Neural cell (in vitro differentiated cells): ENCODE data around the gene PHLDB1. TPM values are rescaled to one million over a fixed set of nuclear protein-coding genes. Genes with fewer than 3 reads are reported as not detected.
A peak's percentile ranks its signal among the peaks of the same experiment; 100 is the strongest.

Source experiments
- H2AFZ ChIP-seq: fragments of 200-600, 300-800 bp; sonication (generic), shearing (Covaris generic); 2 replicates; pipeline ENCODE4 v1.6.0; 2014; ENCODE audit warnings: low read depth, mild to moderate bottlenecking, antibody characterized with exemption, low read length, moderate library complexity
- H3F3A ChIP-seq: fragments of 200-600 bp; shearing (Covaris generic); 2 replicates; pipeline ENCODE4 v1.6.1; 2016; ENCODE audit warnings: mild to moderate bottlenecking, moderate library complexity, mixed read lengths, antibody characterized with exemption, low read length; ENCODE audit not compliant: insufficient read depth, poor library complexity, severe bottlenecking
- H3K27ac ChIP-seq: fragments of 200-600, 300-800 bp; sonication (generic), shearing (Covaris generic); 2 replicates; pipeline ENCODE4 v1.5.1; 2014; ENCODE audit warnings: mild to moderate bottlenecking, low read length, moderate library complexity
- H3K27me3 ChIP-seq: fragments of 300-800, 200-600 bp; sonication (generic), shearing (Covaris generic); 2 replicates; pipeline ENCODE4 v1.6.0; 2014; ENCODE audit warnings: mild to moderate bottlenecking, low read depth, low read length, moderate library complexity; ENCODE audit not compliant: insufficient read depth
- H3K36me3 ChIP-seq: fragments of 300-800, 200-600 bp; sonication (generic), shearing (Covaris generic); 2 replicates; pipeline ENCODE4 v1.5.1; 2014; ENCODE audit warnings: mild to moderate bottlenecking, antibody characterized with exemption, low read length, moderate library complexity; ENCODE audit not compliant: insufficient read depth
- H3K4me2 ChIP-seq: fragments of 300-800, 200-600 bp; sonication (generic), shearing (Covaris generic); 2 replicates; pipeline ENCODE4 v1.6.0; 2014; ENCODE audit warnings: mild to moderate bottlenecking, low read length
- H3K4me3 ChIP-seq: fragments of 300-800, 200-600 bp; sonication (generic), shearing (Covaris generic); 2 replicates; pipeline ENCODE4 v1.5.1; 2014; ENCODE audit warnings: mild to moderate bottlenecking, low read length, moderate library complexity
- H3K79me2 ChIP-seq: fragments of 200-600 bp; shearing (Covaris generic); replicated peaks from 2 replicates; pipeline ENCODE4 v1.6.0; 2014; ENCODE audit warnings: mild to moderate bottlenecking, low read length, moderate library complexity; ENCODE audit not compliant: insufficient read depth
- H3K9ac ChIP-seq: fragments of 300-800, 200-600 bp; sonication (generic), shearing (Covaris generic); 2 replicates; pipeline ENCODE4 v1.6.1; 2016; ENCODE audit warnings: mild to moderate bottlenecking, low read length, mixed read lengths
- H3K9me2 ChIP-seq: fragments of 200-600 bp; shearing (Covaris generic); 2 replicates; pipeline ENCODE4 v1.6.1; 2016; ENCODE audit warnings: mild to moderate bottlenecking, low read length, mixed read lengths; ENCODE audit not compliant: insufficient read depth
- H3K9me3 ChIP-seq: fragments of 200-600, 300-800 bp; sonication (generic), shearing (Covaris generic); 2 replicates; pipeline ENCODE4 v1.6.1; 2016; ENCODE audit warnings: mild to moderate bottlenecking, mixed run types, low read length, moderate library complexity, mixed read lengths
- H4K20me1 ChIP-seq: fragments of 200-600 bp; shearing (Covaris generic); 2 replicates; pipeline ENCODE4 v1.6.1; 2016; ENCODE audit warnings: mild to moderate bottlenecking, mixed run types; ENCODE audit not compliant: insufficient read depth
- EP300 ChIP-seq: fragments of 450-650 bp; conservative IDR thresholded peaks from 2 replicates; pipeline ENCODE4 v1.6.1; 2014; ENCODE audit warnings: antibody characterized with exemption, mild to moderate bottlenecking, moderate library complexity; ENCODE audit not compliant: poor library complexity, severe bottlenecking
- EZH2 ChIP-seq: fragments of 200-600, 300-800 bp; shearing (Covaris generic), sonication (generic); IDR thresholded peaks from 2 replicates; pipeline ENCODE4 v1.6.1; 2014; ENCODE audit warnings: antibody characterized with exemption, low read length, borderline replicate concordance, mild to moderate bottlenecking; ENCODE audit not compliant: insufficient read depth, poor library complexity, severe bottlenecking
- MXI1 ChIP-seq: fragments of 450-650 bp; conservative IDR thresholded peaks from 2 replicates; pipeline ENCODE4 v1.6.1; 2014; ENCODE audit warnings: antibody characterized with exemption, mild to moderate bottlenecking; ENCODE audit not compliant: poor library complexity, severe bottlenecking
- POLR2AphosphoS5 ChIP-seq: IDR thresholded peaks from 2 replicates; pipeline ENCODE4 v1.6.1; 2012
- RAD21 ChIP-seq: fragments of 450-650 bp; conservative IDR thresholded peaks from 2 replicates; pipeline ENCODE4 v1.6.1; 2014; ENCODE audit warnings: antibody characterized with exemption, mild to moderate bottlenecking, moderate library complexity
- SMC3 ChIP-seq: fragments of 450-650 bp; conservative IDR thresholded peaks from 2 replicates; pipeline ENCODE4 v1.6.1; 2014; ENCODE audit warnings: antibody characterized with exemption, mild to moderate bottlenecking, moderate library complexity; ENCODE audit not compliant: poor library complexity
- TAF1 ChIP-seq: IDR thresholded peaks from 2 replicates; pipeline ENCODE4 v1.6.1; 2012; ENCODE audit warnings: low read depth
- polyA plus RNA-seq: library from polyadenylated mRNA; depleted of rRNA; stranded (reverse); fragments of >200 nt; gene quantifications from 2 replicates; pipeline ENCODE4 v1.2.3, GENCODE V29; 2014
- TF ChIP-seq, protein P1 (sequence below): fragments of 450-650 bp; IDR thresholded peaks from 2 replicates; pipeline ENCODE4 v1.5.1; 2014; ENCODE audit warnings: antibody characterized with exemption, mild to moderate bottlenecking, moderate library complexity; ENCODE audit not compliant: poor library complexity, severe bottlenecking
- TF ChIP-seq, protein P2 (sequence below): IDR thresholded peaks from 2 replicates; pipeline ENCODE4 v1.6.1; 2012; ENCODE audit warnings: borderline replicate concordance

The PHLDB1 gene
- polyA plus RNA-seq, 1 donor from 2014 or later: 114 TPM

DNA sequence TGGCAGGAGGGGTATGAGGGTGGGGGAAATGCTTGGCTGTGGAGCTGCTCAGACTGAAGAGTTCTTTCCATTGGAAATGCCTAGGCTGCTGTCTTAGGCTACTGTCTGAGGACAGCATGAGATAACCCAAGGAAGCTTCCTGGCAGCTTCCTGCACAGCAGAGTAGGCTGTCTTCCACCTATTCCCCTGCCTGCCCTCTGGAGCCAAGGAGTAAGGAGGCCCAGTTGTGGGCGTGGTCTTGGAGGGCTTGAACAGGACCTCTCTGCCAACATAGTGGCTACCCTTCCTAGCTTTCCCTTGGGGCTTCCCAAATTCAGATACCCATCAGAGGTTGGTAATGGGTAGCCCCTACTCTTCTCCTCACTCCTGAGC is 25.9 kb downstream of the PHLDB1 start:
- no peak overlapping the region for H3K9ac ChIP-seq
- H3K9me3 ChIP-seq: no peaks in the 10 kb centered on the region
- H3F3A ChIP-seq: no peaks in the 10 kb centered on the region
- H3K4me3 ChIP-seq: no peak overlapping the region
- H3K9me2 ChIP-seq: no peaks in the 10 kb centered on the region
- H3K79me2 ChIP-seq: no peaks in the 10 kb centered on the region
- TF ChIP-seq POLR2AphosphoS5 (no peak), MXI1 (no peak), SMC3 (no peak), TAF1 (no peak), EZH2 (no peak), EP300 (no peak), RAD21 (no peak)
- TF ChIP-seq, protein P1, sequence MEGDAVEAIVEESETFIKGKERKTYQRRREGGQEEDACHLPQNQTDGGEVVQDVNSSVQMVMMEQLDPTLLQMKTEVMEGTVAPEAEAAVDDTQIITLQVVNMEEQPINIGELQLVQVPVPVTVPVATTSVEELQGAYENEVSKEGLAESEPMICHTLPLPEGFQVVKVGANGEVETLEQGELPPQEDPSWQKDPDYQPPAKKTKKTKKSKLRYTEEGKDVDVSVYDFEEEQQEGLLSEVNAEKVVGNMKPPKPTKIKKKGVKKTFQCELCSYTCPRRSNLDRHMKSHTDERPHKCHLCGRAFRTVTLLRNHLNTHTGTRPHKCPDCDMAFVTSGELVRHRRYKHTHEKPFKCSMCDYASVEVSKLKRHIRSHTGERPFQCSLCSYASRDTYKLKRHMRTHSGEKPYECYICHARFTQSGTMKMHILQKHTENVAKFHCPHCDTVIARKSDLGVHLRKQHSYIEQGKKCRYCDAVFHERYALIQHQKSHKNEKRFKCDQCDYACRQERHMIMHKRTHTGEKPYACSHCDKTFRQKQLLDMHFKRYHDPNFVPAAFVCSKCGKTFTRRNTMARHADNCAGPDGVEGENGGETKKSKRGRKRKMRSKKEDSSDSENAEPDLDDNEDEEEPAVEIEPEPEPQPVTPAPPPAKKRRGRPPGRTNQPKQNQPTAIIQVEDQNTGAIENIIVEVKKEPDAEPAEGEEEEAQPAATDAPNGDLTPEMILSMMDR: no peak
- TF ChIP-seq, protein P2, sequence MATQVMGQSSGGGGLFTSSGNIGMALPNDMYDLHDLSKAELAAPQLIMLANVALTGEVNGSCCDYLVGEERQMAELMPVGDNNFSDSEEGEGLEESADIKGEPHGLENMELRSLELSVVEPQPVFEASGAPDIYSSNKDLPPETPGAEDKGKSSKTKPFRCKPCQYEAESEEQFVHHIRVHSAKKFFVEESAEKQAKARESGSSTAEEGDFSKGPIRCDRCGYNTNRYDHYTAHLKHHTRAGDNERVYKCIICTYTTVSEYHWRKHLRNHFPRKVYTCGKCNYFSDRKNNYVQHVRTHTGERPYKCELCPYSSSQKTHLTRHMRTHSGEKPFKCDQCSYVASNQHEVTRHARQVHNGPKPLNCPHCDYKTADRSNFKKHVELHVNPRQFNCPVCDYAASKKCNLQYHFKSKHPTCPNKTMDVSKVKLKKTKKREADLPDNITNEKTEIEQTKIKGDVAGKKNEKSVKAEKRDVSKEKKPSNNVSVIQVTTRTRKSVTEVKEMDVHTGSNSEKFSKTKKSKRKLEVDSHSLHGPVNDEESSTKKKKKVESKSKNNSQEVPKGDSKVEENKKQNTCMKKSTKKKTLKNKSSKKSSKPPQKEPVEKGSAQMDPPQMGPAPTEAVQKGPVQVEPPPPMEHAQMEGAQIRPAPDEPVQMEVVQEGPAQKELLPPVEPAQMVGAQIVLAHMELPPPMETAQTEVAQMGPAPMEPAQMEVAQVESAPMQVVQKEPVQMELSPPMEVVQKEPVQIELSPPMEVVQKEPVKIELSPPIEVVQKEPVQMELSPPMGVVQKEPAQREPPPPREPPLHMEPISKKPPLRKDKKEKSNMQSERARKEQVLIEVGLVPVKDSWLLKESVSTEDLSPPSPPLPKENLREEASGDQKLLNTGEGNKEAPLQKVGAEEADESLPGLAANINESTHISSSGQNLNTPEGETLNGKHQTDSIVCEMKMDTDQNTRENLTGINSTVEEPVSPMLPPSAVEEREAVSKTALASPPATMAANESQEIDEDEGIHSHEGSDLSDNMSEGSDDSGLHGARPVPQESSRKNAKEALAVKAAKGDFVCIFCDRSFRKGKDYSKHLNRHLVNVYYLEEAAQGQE: no peak
- peaks cover 7% of the 10 kb centered on the region for H3K36me3 ChIP-seq
- no peak overlapping the region for H3K27ac ChIP-seq
- no peaks in the 10 kb centered on the region for H3K27me3 ChIP-seq
- no peak overlapping the region for H3K4me2 ChIP-seq
- H4K20me1 ChIP-seq: no peaks in the 10 kb centered on the region
- no peak overlapping the region for H2AFZ ChIP-seq

DNA sequence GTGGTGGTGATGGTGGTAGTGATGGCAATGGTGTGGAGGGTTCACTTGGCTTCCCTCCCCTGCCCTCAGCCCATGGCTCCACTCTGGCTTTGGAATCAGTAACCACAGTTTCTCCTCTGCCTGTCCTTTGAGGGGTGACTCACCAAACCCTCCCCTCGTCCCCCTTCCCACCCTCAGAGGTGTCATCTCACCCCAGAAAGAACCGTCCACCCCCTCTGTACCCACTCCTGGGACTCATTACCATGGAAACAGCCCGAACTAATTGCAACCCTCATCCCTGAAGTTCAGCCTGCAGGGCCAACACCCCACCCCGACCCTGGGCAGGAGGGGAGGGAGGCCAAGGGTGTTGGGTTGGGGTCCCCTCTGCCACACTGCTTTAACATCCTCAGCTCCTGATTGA is 26.6 kb downstream of the PHLDB1 start:
- TF ChIP-seq, protein P1: no peak
- TF ChIP-seq TAF1 (no peak), RAD21 (no peak), POLR2AphosphoS5 (no peak), MXI1 (no peak), EZH2 (no peak)
- peaks cover 7% of the 10 kb centered on the region for H3K36me3 ChIP-seq
- no peak overlapping the region for H3K4me2 ChIP-seq
- no peak overlapping the region for H2AFZ ChIP-seq
- no peaks in the 10 kb centered on the region for H3K27me3 ChIP-seq
- H3K9me2 ChIP-seq: no peaks in the 10 kb centered on the region
- peak overlapping the region; percentile 23 for H3K9ac ChIP-seq
- no peaks in the 10 kb centered on the region for H3K9me3 ChIP-seq
- H3K4me3 ChIP-seq: peak overlapping the region; percentile 44
- no peak overlapping the region for H3K27ac ChIP-seq
- H4K20me1 ChIP-seq: no peaks in the 10 kb centered on the region
- no peaks in the 10 kb centered on the region for H3F3A ChIP-seq
- H3K79me2 ChIP-seq: no peaks in the 10 kb centered on the region
